ENCODE results near the gene FIBP.
A peak's percentile ranks its signal among the peaks of the same experiment; 100 is the strongest.

FIBP gene

GRCh38 chr11:65885808-65886536 is 2.3 kb downstream of the FIBP start:
- no peak for DNase-seq (ENCODE audit: insufficient read length)
- FAIRE-seq, result no peak
- no peak for TF ChIP-seq POLR2AphosphoS5 (IDR thresholded peaks at IDR 0.05; ENCODE audit: low read depth, low read length)
- TF ChIP-seq POLR2A (IDR thresholded peaks at IDR 0.05; ENCODE audit: low read depth, low read length), result no peak
- TF ChIP-seq TAF1 (IDR thresholded peaks at IDR 0.05; ENCODE audit: borderline replicate concordance, low read depth, low read length), result no peak

DNA sequence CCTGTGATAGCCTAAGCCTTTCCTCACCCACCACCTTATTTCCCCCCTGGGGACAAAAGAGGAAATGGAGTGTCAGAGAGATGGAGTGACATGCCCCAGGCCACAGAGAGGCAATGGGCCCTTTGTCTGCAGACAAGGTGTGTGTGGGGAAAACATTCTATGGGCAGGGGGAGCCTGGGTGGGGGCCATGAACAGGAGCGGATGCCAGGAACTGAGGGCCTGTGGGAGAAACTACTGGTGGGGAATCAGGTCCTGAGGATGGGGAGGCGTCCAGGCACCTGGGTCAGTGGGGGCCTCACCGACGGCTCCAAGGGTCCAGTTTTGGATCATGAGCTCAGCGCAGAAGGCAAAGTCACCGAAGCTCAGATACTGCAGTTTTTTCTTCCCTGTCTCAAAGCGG is 3.0 kb downstream of the FIBP start:
- TF ChIP-seq TAF1 (IDR thresholded peaks at IDR 0.05; ENCODE audit: borderline replicate concordance, low read depth, low read length) (no peak), POLR2AphosphoS5 (IDR thresholded peaks at IDR 0.05; ENCODE audit: low read depth, low read length) (no peak), POLR2A (IDR thresholded peaks at IDR 0.05; ENCODE audit: low read depth, low read length) (no peak)
- DNase-seq (ENCODE audit: insufficient read length) (no peak), FAIRE-seq (no peak)

DNA sequence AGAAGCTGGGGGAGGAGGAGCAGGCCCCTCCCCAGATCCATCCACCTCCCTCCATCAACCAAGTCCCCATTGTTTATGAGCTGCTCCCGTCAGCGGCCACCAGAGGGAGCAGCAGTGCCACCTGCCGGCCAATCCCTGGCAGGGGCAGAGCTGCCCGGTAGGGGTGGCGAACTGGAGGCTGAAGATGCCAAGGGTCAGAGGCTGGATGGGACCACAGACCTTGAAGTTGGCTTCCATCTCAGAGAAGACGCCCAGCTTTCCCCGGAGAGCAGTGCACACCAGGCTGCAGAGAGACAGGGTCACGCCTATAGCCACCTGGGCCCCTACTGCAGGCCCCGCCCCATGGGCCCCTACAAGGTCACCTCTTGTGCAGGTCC is 3.6 kb downstream of the FIBP start:
- no peak for TF ChIP-seq POLR2A (IDR thresholded peaks at IDR 0.05; ENCODE audit: low read depth, low read length)
- TF ChIP-seq POLR2AphosphoS5 (IDR thresholded peaks at IDR 0.05; ENCODE audit: low read depth, low read length), result no peak
- TF ChIP-seq TAF1 (IDR thresholded peaks at IDR 0.05; ENCODE audit: borderline replicate concordance, low read depth, low read length), result no peak
- DNase-seq (ENCODE audit: insufficient read length) (peak; percentile 92), FAIRE-seq (peak; percentile 99)

DNA sequence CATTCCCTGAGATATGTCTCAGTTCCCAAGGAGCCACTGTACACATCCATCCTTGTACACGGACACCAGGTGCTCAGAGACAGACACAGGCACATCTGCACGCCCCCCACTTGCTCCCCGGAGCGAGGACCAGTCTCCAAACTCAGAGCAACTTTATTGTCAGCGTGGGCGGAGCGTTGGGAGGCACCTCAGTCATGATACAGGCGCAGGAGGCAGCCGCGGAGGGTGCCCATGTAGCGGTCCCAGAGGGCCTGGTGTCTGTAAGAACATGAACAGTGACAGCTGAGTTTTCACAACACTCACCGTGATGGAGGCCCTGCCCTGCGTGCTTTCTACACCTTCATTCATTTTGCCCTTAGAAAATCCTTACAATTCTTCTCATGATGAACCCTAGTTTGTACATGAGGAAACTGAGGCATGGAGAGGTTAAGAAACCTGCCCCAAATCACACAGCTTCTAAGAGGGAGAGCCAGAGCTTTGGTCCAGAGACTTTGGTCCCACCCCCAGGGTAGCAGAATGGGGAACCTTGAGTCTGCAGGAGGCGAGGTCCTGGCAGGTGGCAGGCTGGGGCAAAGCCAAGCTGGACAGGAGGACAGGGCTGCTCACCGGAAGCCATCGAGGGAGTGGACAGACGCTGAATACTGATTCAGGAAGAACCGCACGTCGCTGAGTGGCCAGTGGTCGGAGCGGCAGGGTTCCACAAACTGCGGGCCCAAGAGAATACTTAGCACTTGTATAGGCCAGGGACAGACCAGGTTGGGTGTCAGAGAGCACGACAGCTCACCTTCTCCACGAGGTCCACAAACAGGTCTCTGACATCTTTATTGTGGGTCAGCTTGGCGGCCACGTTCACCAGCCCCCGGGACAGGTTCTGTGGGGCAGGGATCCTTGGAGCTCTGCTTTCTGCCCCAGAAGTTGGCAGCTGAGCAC is 4.2 kb downstream of the FIBP start:
- FAIRE-seq (no peak), DNase-seq (ENCODE audit: insufficient read length) (no peak)
- no peak for TF ChIP-seq TAF1 (IDR thresholded peaks at IDR 0.05; ENCODE audit: borderline replicate concordance, low read depth, low read length)
- no peak for TF ChIP-seq POLR2A (IDR thresholded peaks at IDR 0.05; ENCODE audit: low read depth, low read length)

- DNase-seq (ENCODE audit: insufficient read length), result no peak
- FAIRE-seq, result no peak
- TF ChIP-seq POLR2A (IDR thresholded peaks at IDR 0.05; ENCODE audit: low read depth, low read length), result no peak
- TF ChIP-seq POLR2AphosphoS5 (IDR thresholded peaks at IDR 0.05; ENCODE audit: low read depth, low read length), result no peak
- TF ChIP-seq TAF1 (IDR thresholded peaks at IDR 0.05; ENCODE audit: borderline replicate concordance, low read depth, low read length), result no peak
Observed at GRCh38 chr11:65883058-65883761, 5.1 kb downstream of the FIBP start.

- DNase-seq (ENCODE audit: insufficient read length), result no peak
- TF ChIP-seq POLR2AphosphoS5 (IDR thresholded peaks at IDR 0.05; ENCODE audit: low read depth, low read length), result no peak
- TF ChIP-seq TAF1 (IDR thresholded peaks at IDR 0.05; ENCODE audit: borderline replicate concordance, low read depth, low read length), result no peak
- no peak for TF ChIP-seq POLR2A (IDR thresholded peaks at IDR 0.05; ENCODE audit: low read depth, low read length)
- no peak for FAIRE-seq
Observed at GRCh38 chr11:65882120-65883057, 5.9 kb downstream of the FIBP start.

GRCh38 chr11:65880844-65881421 is 7.3 kb downstream of the FIBP start:
- no peak for FAIRE-seq
- TF ChIP-seq POLR2AphosphoS5 (IDR thresholded peaks at IDR 0.05; ENCODE audit: low read depth, low read length) (no peak), TAF1 (IDR thresholded peaks at IDR 0.05; ENCODE audit: borderline replicate concordance, low read depth, low read length) (no peak), POLR2A (IDR thresholded peaks at IDR 0.05; ENCODE audit: low read depth, low read length) (no peak; the same call in 1 of the 2 replicates)
- no peak for DNase-seq (ENCODE audit: insufficient read length)

- FAIRE-seq (no peak), DNase-seq (ENCODE audit: insufficient read length) (no peak)
- TF ChIP-seq POLR2A (IDR thresholded peaks at IDR 0.05; ENCODE audit: low read depth, low read length) (no peak), TAF1 (IDR thresholded peaks at IDR 0.05; ENCODE audit: borderline replicate concordance, low read depth, low read length) (no peak)
Observed at GRCh38 chr11:65880027-65880426, 8.2 kb downstream of the FIBP start.

- TF ChIP-seq POLR2A (IDR thresholded peaks at IDR 0.05; ENCODE audit: low read depth, low read length) (0 out of 2 replicates have a peak, but pooled peaks have one; percentile 8), TAF1 (IDR thresholded peaks at IDR 0.05; ENCODE audit: borderline replicate concordance, low read depth, low read length) (no peak)
- DNase-seq (ENCODE audit: insufficient read length), result no peak
- no peak for FAIRE-seq
Observed at GRCh38 chr11:65879617-65880016, 8.7 kb downstream of the FIBP start, which contains the start of gene CTSW. Gene CTSW (plus strand): TSS chr11:65879837. CDS start chr11:65879855, 18 bp downstream.

Measured in GM12892 (cell line).